HG03571 (cell line): ENCODE results near the gene NAA25.

Experiments used
- ATAC-seq: cut with Tn5 transposase; IDR thresholded peaks from one replicate; pipeline ENCODE4 v1.9.1; 2021; ENCODE audit not compliant: unreplicated experiment

NAA25 gene

GRCh38 chr12:112108202-112109079 is at the start of gene NAA25:
Gene NAA25 (minus strand): TSS chr12:112108783. CDS start chr12:112108773, 10 bp downstream.
- ATAC-seq, result peak; percentile 63

- ATAC-seq, result no peak
Measured at GRCh38 chr12:112153893-112154219, 45.3 kb upstream of the NAA25 start.

- no peak for ATAC-seq
Measured at GRCh38 chr12:112153181-112153892, 44.8 kb upstream of the NAA25 start.

GRCh38 chr12:112151766-112152541 is 43.4 kb upstream of the NAA25 start:
- ATAC-seq, result no peak

- no peak for ATAC-seq
Measured at GRCh38 chr12:112149596-112149995, 41.0 kb upstream of the NAA25 start.

- ATAC-seq, result no peak
Measured at GRCh38 chr12:112148031-112148513, 39.5 kb upstream of the NAA25 start.

GRCh38 chr12:112146123-112146522 is 37.5 kb upstream of the NAA25 start:
- no peak for ATAC-seq

GRCh38 chr12:112140728-112141127 is 32.1 kb upstream of the NAA25 start:
- no peak for ATAC-seq

- ATAC-seq, result no peak
Measured at GRCh38 chr12:112134731-112135130, 26.1 kb upstream of the NAA25 start.

- no peak for ATAC-seq
Measured at GRCh38 chr12:112133418-112133817, 24.8 kb upstream of the NAA25 start.

- no peak for ATAC-seq
Measured at GRCh38 chr12:112131686-112132085, 23.1 kb upstream of the NAA25 start.

GRCh38 chr12:112130441-112130998 is 21.9 kb upstream of the NAA25 start:
- ATAC-seq, result peak; percentile 51

GRCh38 chr12:112126911-112127310 is 18.3 kb upstream of the NAA25 start:
- ATAC-seq, result no peak

GRCh38 chr12:112126000-112126438 is 17.4 kb upstream of the NAA25 start:
- ATAC-seq, result no peak

- ATAC-seq, result peak; percentile 93
Measured at GRCh38 chr12:112125250-112125999, 16.8 kb upstream of the NAA25 start, which contains the start of gene TRAFD1. Gene TRAFD1 (plus strand): TSS chr12:112125560. CDS start chr12:112130523, 4,963 bp downstream.

- peak; percentile 14 for ATAC-seq
Measured at GRCh38 chr12:112124918-112125249, 16.3 kb upstream of the NAA25 start.

GRCh38 chr12:112122823-112123690 is 14.5 kb upstream of the NAA25 start:
- no peak for ATAC-seq

GRCh38 chr12:112121780-112122565 is 13.4 kb upstream of the NAA25 start:
- no peak for ATAC-seq
